Esophagus squamous epithelium (tissue), 5 donors: Measurements from ENCODE around the gene SH3GL3. TPM values are rescaled to one million over a fixed set of nuclear protein-coding genes. Genes with fewer than 3 reads are reported as not detected.

Source experiments
- DNase-seq: peaks from one replicate; lab custom pipeline; 2025; lab: John Stamatoyannopoulos, UW
- H3K27ac ChIP-seq, 4 donors: fragments of 200-600 bp; sonication (generic); one replicate each; pipeline ENCODE4 v1.5.1; 2016 to 2019; ENCODE audit warnings: mild to moderate bottlenecking in 1 of 4
- H3K27me3 ChIP-seq, 4 donors: fragments of 200-600 bp; sonication (generic); 1 replicate in 3 of 4; 2 replicates in 1 of 4; pipeline versions ENCODE4 v1.5.1 to v1.6.0; 2017 to 2021; ENCODE audit warnings: antibody characterized with exemption in 1 of 4
- H3K36me3 ChIP-seq, 3 donors: fragments of 200-600 bp; sonication (generic); one replicate each; pipeline ENCODE4 v1.5.1; 2016 to 2019
- H3K4me1 ChIP-seq, 3 donors: fragments of 200-600 bp; sonication (generic); one replicate each; pipeline ENCODE4 v1.5.1; 2017 to 2019
- H3K4me3 ChIP-seq, 4 donors: fragments of 200-600 bp; sonication (generic); 1 replicate in 3 of 4; 2 replicates in 1 of 4; pipeline ENCODE4 v1.5.1; 2016 to 2019; ENCODE audit warnings: mild to moderate bottlenecking in 2 of 4, moderate library complexity in 1 of 4
- H3K9me3 ChIP-seq, 3 donors: fragments of 200-600 bp; sonication (generic); one replicate each; pipeline ENCODE4 v1.5.1; 2016 to 2019
- POLR2A ChIP-seq, 4 donors: fragments of 450-650 bp; IDR thresholded peaks; one replicate each; pipeline ENCODE4 v1.6.1; 2017; ENCODE audit warnings: antibody characterized with exemption in 4 of 4, mild to moderate bottlenecking in 4 of 4, moderate library complexity in 3 of 4
- WGBS, 2 donors: methylation state at CpG; one replicate each; pipeline ENCODE4 v1.1.5; 2018; 5-methylcytosine and 5-hydroxymethylcytosine counted together
- intact Hi-C: fragments of 100-400 bp; cut with DNase I; formaldehyde crosslinking; loops from one replicate; pipeline ENCODE4 v1.15.0; 2022
- total RNA-seq, 4 donors: library from RNA; depleted of rRNA; stranded (reverse); fragments of >200 nt; gene quantifications; one replicate each; pipeline ENCODE4 v1.1.0, GENCODE V29; 2016
- TF ChIP-seq, protein P1 (sequence below), 6 experiments: fragments of 450-650 bp in 4 of 6; fragments of 200-600 bp in 2 of 6; sonication (generic) in 2 of 6; IDR thresholded peaks; one replicate each; pipeline ENCODE4 v1.5.1; 2016 to 2019; ENCODE audit warnings: antibody characterized with exemption in 6 of 6, mild to moderate bottlenecking in 4 of 6, moderate library complexity in 4 of 6
- donor health status: DM: yes; HTN: yes; CAD: no.

SH3GL3 gene
- total RNA-seq, 4 donors from 2014 or later: 0.57 to 5.7 (median 2.1) TPM

DNA sequence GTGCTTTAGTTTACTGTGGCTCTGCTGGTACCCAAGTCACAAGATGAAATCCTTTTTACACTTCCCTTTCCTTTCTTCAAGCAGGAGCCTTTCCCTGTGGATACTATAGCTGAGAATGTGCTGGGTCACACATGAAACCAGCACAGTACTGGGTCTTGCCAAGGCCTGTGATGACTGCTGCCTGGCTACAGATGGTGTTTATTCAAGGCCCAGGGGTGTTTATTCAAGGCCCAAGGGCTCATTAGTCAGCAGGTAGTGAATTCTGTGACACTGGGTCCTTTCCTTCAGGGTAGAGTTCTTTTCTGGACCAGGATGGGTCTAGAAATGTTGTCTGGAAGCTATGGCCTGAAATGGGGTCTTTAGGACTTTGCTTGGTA, 99.4 kb downstream of the SH3GL3 start:
- Histone ChIP-seq H3K4me1 (no peaks in the 10 kb centered on the region), H3K36me3 (no peaks in the 10 kb centered on the region), H3K27me3 (no peaks in the 10 kb centered on the region), H3K27ac (no peak overlapping the region), H3K9me3 (no peaks in the 10 kb centered on the region), H3K4me3 (no peak overlapping the region)
- DNase-seq: no peak
- TF ChIP-seq POLR2A (IDR thresholded peaks at IDR 0.05): no peak
- TF ChIP-seq, protein P1, sequence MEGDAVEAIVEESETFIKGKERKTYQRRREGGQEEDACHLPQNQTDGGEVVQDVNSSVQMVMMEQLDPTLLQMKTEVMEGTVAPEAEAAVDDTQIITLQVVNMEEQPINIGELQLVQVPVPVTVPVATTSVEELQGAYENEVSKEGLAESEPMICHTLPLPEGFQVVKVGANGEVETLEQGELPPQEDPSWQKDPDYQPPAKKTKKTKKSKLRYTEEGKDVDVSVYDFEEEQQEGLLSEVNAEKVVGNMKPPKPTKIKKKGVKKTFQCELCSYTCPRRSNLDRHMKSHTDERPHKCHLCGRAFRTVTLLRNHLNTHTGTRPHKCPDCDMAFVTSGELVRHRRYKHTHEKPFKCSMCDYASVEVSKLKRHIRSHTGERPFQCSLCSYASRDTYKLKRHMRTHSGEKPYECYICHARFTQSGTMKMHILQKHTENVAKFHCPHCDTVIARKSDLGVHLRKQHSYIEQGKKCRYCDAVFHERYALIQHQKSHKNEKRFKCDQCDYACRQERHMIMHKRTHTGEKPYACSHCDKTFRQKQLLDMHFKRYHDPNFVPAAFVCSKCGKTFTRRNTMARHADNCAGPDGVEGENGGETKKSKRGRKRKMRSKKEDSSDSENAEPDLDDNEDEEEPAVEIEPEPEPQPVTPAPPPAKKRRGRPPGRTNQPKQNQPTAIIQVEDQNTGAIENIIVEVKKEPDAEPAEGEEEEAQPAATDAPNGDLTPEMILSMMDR (IDR thresholded peaks at IDR 0.05): no peak
- intact Hi-C loops: no loop called here

DNA sequence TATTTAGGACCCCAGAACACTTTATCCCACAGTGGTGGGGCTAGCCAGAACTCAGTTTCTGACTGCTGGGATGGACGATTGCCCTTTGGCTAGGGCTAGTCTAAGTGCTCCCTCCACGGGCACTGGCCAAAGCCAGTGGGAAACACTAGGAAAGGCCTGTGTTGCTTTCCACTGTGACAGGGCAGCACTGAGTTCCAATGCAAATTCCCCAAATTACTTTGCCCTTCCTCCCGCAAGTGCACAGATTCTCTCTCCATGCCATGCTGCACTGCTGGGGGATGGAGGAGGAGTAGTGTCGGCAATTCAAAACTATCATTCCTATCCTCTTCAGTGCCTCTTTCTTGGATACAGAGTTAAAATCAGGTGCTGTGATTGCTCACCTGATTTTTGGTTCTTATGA, 100.0 kb downstream of the SH3GL3 start:
- intact Hi-C loops: no loop called here
- 88 to 100% methylated on average over 2 to 4 of the region's 4 CpGs for WGBS, 2 donors
- no peaks in the 10 kb centered on the region for H3K36me3 ChIP-seq
- H3K27ac ChIP-seq: no peak overlapping the region
- DNase-seq: no peak
- no peak overlapping the region for H3K4me3 ChIP-seq
- no peaks in the 10 kb centered on the region for H3K27me3 ChIP-seq
- no peaks in the 10 kb centered on the region for H3K4me1 ChIP-seq
- TF ChIP-seq, protein P1 (IDR thresholded peaks at IDR 0.05): no peak
- no peaks in the 10 kb centered on the region for H3K9me3 ChIP-seq

DNA sequence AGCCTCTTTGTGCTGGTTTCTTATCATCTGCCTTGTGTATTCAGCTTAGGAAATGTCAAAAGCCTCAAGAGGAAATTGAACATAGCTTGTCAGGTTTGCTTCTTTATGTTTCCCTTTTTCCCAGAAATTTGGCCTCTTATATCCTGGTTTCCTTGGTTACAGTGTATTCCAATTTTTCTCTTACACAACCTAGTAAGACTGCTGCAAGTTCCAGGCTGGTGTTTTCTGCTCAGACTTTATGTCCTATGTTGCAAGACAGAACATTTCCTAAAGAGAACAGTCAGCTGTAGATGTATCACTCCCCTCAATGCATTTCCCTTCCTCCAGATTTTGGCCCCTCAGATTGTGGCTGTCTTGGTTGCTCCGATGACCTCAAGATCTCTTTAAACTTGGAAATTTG, 102.5 kb downstream of the SH3GL3 start:
- Histone ChIP-seq H3K9me3 (no peaks in the 10 kb centered on the region), H3K4me3 (no peak overlapping the region), H3K27me3 (no peaks in the 10 kb centered on the region), H3K27ac (no peak overlapping the region), H3K4me1 (no peaks in the 10 kb centered on the region), H3K36me3 (no peaks in the 10 kb centered on the region)
- no peak for TF ChIP-seq POLR2A (IDR thresholded peaks at IDR 0.05)
- TF ChIP-seq, protein P1 (IDR thresholded peaks at IDR 0.05): no peak
- 67 to 78% methylated on average over 1 of the region's 1 CpG for WGBS, 2 donors
- intact Hi-C loops: loop anchor here (10.0 kb wide), 1 partner anchor 305 kb away; no protein-coding TSS in a partner anchor
- no peak for DNase-seq

DNA sequence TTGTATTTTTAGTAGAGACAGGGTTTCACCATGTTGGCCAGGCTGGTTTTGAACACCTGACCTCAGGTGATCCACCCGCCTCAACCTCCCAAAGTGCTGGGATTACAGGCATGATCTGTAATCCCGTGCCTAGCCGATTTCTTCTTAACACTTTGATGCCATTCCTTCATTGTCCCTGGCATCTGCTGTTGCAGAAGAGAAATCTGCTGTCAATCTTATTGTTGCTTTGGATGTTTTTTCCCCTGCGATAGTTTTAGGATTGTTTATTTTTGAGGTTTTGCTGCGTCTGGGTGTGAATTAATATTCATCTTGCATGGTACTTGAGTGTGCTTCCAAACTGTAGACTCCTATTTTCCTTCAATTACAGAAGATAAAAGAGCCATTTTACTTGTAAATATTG, 107.4 kb downstream of the SH3GL3 start:
- Histone ChIP-seq H3K36me3 (no peaks in the 10 kb centered on the region), H3K27me3 (peaks cover 0 to 3% (median 0%) of the 10 kb centered on the region in 4 donors), H3K4me3 (no peak overlapping the region), H3K4me1 (peaks cover 0 to 24% (median 5%) of the 10 kb centered on the region in 3 donors), H3K27ac (no peak overlapping the region), H3K9me3 (no peaks in the 10 kb centered on the region)
- WGBS, 2 donors: 85 to 92% methylated on average over 5 of the region's 5 CpGs
- DNase-seq: no peak
- intact Hi-C loops: loop anchor here (10.0 kb wide), 1 partner anchor 310 kb away; no protein-coding TSS in a partner anchor
- no peak for TF ChIP-seq POLR2A (IDR thresholded peaks at IDR 0.05)
- TF ChIP-seq, protein P1 (IDR thresholded peaks at IDR 0.05): no peak

DNA sequence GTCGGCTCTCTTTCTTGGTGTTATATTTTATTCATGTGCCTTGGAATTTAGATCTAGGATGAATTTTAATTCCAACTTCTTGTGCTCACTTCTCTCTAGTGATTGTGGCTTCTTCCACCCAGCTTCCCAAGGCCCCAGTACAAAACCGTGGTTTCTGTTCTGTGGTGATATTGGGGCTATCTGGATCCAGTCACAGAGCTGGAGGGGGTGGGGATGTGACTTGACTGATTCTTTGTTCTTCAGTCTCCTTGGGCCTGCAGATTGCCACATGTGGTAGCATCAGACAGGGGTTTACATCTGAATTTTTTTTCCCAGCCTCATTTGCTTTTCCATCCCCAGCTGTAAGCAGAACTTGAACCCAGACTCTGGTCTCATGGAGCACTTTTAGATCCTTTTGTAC, 108.2 kb downstream of the SH3GL3 start:
- peaks cover 0 to 24% (median 5%) of the 10 kb centered on the region in 3 donors for H3K4me1 ChIP-seq
- no peak overlapping the region for H3K4me3 ChIP-seq
- peak overlapping the region in 1 of 4 donors; percentile 77 for H3K27ac ChIP-seq
- WGBS, 2 donors: 80 to 83% methylated on average over 2 of the region's 2 CpGs
- TF ChIP-seq, protein P1 (IDR thresholded peaks at IDR 0.05): no peak
- no peak for TF ChIP-seq POLR2A (IDR thresholded peaks at IDR 0.05)
- H3K36me3 ChIP-seq: no peaks in the 10 kb centered on the region
- intact Hi-C loops: loop anchor here (5.0 to 10.0 kb wide), 2 partner anchors 108 to 311 kb away; partner anchors contain the start of gene SH3GL3
- no peaks in the 10 kb centered on the region for H3K9me3 ChIP-seq
- no peak for DNase-seq
- H3K27me3 ChIP-seq: peaks cover 0 to 3% (median 0%) of the 10 kb centered on the region in 4 donors
